Effector memory CD4-positive, alpha-beta T cell (primary cell): ENCODE results near the gene C16orf90.

ENCODE experiments used
- DNase-seq, 3 donors: peaks; one replicate each; pipeline ENCODE4 v3.0.0-alpha.2; 2020
- H3K27ac ChIP-seq: 2 replicates; pipeline ENCODE4 v1.7.0; 2013; ENCODE audit warnings: mild to moderate bottlenecking, low read length, moderate library complexity; ENCODE audit not compliant: insufficient read depth, poor library complexity, severe bottlenecking
- H3K27me3 ChIP-seq: replicated peaks from 2 replicates; pipeline ENCODE4 v1.7.0; 2013; ENCODE audit warnings: mild to moderate bottlenecking, low read length; ENCODE audit not compliant: insufficient read depth, control insufficient read depth, poor library complexity, severe bottlenecking
- H3K36me3 ChIP-seq: 2 replicates; pipeline ENCODE4 v1.7.0; 2013; ENCODE audit warnings: mild to moderate bottlenecking, low read length, moderate library complexity; ENCODE audit not compliant: control insufficient read depth, insufficient read depth
- H3K4me1 ChIP-seq: 2 replicates; pipeline ENCODE4 v1.7.0; 2013; ENCODE audit warnings: low read length, mild to moderate bottlenecking; ENCODE audit not compliant: control insufficient read depth, insufficient read depth, poor library complexity, severe bottlenecking
- H3K4me3 ChIP-seq: 2 replicates; pipeline ENCODE4 v1.7.0; 2013; ENCODE audit warnings: low read length, low read depth, mild to moderate bottlenecking; ENCODE audit not compliant: insufficient read depth, poor library complexity, severe bottlenecking
- H3K9me3 ChIP-seq: 2 replicates; pipeline ENCODE4 v1.7.0; 2013; ENCODE audit warnings: mild to moderate bottlenecking, low read length, moderate library complexity; ENCODE audit not compliant: control insufficient read depth

The C16orf90 gene

DNA sequence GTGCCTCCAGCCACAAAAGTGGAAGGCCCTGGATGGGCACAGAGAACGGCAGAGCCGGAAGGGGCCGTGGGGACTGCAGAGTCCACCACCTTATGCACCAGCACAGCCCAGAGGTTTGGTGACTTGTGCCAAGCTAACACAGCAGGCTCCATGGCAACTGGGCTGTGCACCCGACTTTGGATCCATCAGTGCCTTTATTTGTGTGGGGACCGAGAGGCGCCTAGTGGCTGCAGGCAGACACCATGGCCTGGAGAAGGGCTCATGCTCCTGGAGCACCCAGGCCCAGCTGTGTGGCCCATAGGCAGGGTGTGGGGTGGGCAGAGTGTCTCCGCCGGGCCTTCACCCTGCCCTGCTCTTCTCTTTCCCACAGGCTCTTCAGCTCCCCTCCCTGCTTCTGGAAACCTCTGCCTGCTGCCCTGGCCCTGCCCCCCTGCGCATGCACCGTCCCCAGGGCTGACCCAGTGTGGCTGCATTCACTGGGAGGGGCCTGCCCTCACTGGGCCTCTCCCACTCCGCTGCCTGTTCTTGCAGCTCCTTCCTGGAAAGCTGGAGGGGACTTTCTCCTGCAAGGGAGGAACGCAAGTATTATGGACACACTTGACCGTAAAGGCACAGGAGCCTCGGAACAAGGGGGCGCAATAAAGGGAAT is 10.1 kb downstream of the C16orf90 start:
- no peak overlapping the region for H3K27ac ChIP-seq
- no peaks in the 10 kb centered on the region for H3K27me3 ChIP-seq
- no peaks in the 10 kb centered on the region for H3K4me1 ChIP-seq
- H3K9me3 ChIP-seq: no peaks in the 10 kb centered on the region
- H3K36me3 ChIP-seq: peaks cover 57% of the 10 kb centered on the region
- H3K4me3 ChIP-seq: no peak overlapping the region
- DNase-seq: no peak

DNA sequence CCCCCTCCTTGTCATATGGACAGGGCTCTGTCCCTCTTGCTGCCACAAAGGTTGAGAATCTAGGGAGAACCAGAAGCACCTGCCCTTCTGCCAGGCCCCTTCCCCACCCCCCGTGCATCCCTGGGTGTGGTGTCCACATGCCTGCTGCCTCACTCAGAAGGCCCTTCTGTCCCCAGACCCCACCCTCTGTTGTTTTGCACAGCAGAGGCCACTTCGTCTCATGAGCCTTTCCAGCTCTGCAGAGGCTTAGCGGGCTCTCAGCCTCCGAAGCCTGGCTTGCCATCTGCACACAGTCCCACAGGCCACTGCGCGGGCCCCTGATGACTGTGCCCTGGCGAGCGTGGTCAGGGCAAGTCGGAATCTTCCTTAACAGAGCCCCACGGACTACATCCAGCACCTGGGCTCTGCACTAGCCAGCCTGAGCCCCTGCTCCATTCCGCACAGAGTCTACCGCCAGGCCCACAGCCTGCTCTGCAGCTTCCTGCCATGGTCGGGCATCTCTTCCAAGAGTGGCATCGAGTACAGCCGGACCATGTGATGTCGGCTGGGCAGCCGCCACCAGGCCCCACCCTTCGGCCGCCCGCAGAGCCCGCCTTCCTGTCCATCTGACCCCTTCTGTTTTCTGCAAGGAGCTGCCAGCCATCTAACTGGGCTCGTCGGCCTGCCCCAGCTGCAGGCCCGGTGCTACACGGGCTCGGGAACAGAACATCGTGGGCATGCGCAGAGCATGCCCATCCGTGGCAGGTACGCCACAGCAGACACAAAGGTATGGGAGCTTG is 10.8 kb downstream of the C16orf90 start:
- no peak overlapping the region for H3K4me3 ChIP-seq
- no peaks in the 10 kb centered on the region for H3K4me1 ChIP-seq
- H3K27ac ChIP-seq: no peak overlapping the region
- H3K9me3 ChIP-seq: no peaks in the 10 kb centered on the region
- no peak for DNase-seq
- peaks cover 64% of the 10 kb centered on the region for H3K36me3 ChIP-seq
- H3K27me3 ChIP-seq: no peaks in the 10 kb centered on the region

DNA sequence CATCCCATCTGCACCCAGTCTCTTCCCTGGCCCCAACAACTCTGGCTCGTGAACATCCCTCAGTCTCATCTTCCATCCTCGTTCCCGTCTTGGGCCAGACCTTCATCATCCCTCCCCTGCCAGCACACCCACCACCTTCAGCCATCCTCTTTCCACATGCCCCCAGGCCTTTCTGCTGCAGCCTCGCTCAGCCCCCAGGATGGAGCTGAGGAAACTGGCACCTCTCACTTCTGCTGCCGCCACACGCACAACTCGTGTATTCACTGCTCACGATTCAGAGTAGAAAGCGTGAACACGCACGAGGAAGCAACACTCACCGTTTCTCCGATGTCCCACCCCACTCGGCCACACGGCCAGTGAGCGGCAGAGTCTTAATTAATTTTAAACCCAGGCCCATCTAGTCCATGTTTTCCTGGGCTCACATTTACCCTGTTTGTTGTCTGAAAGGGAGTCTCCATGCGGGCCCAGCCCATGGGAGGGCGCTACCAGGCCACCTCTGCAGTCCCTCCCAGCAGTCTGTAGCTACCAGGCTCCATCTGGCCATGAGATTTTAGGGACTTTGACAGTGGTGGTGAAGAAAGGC is 12.5 kb downstream of the C16orf90 start:
- Histone ChIP-seq H3K36me3 (peaks cover 78% of the 10 kb centered on the region), H3K27me3 (no peaks in the 10 kb centered on the region), H3K4me3 (no peak overlapping the region), H3K9me3 (no peaks in the 10 kb centered on the region), H3K27ac (no peak overlapping the region), H3K4me1 (no peaks in the 10 kb centered on the region)
- no peak for DNase-seq

DNA sequence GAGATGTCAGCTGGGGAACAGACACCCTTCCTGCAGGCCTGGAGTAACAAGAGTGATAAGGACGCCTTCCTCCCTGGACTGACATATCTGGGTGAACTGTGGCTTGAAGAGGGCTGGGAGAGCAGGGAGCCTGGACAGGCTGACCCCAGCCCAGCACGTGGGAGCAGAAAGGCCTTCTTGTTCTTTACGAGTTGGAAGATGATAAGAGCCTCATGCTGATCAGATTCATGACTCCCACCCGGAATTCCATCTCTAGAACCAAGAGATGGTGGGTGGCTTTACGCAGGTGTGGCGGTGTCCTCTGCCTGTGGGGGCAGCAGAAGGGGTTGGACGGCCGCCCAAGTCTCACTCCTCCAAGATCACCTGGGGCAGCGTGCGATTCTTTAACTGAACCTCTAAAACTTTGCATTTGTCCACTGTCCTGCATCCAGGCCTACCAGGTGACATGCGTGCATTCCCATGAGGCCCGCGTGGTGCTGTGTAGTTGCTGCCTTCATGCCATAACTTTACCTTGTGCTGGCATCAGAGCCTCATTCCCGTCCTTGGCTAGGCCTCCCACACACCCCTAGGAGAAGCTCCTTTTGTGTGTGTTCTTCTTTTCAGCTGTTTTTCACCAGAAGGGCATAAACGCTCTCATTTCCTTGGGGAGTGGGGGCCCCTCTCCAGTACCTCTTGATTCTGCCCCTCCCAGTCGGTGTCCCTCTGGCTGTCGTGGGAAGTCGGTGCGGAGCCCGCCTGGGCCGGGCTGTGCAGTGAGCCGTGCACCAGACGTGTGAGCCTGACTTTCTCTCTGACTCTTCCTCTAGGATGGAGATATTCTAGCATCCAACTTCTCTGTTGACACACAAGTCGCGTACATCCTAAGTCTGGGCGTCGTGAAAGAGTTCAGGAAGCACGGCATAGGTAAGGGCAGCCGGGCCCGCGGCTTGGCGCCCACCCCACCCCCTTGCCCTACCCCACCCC is 13.3 kb downstream of the C16orf90 start:
- no peaks in the 10 kb centered on the region for H3K4me1 ChIP-seq
- no peak overlapping the region for H3K4me3 ChIP-seq
- H3K36me3 ChIP-seq: peaks cover 78% of the 10 kb centered on the region
- no peak for DNase-seq
- H3K27me3 ChIP-seq: no peaks in the 10 kb centered on the region
- H3K9me3 ChIP-seq: no peaks in the 10 kb centered on the region
- no peak overlapping the region for H3K27ac ChIP-seq

DNA sequence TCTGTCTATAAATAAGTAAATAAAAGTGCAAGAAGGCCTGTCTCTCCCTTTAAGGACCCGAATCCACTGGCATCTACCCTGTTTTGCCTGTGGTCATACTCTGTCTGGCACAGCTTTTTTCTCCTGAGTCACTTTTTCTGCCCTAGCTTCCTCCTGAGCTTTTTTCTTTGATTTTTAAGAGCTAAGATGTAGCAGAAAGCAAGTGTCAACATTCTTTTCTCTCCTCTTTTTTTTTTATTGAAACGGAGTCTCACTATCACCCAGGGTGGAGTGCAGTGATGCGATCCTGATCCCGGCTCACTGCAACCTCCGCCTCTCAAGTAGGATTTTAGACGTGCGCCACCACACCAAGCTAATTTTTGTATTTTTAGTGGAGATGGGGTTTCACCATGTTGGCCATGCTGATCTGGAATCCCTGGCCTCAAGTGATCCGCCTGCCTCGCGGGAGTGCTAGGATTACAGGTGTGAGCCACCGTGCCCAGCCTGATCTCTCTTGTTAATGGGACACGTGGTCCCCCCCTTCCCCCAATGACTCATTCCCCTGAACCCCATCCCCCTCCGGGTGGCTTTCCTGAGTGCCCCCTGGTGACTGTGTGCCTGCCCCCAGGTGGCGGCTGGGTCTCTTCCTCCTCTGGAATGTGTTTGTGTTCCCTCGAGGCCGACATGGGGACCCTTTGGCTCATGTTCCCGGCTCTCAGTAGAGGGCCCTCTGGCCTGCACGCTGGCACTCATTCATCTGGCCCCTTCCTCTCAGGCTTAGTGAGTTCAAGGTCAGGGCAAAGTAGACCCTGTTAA is 14.2 kb downstream of the C16orf90 start:
- Histone ChIP-seq H3K4me3 (no peak overlapping the region), H3K9me3 (no peaks in the 10 kb centered on the region), H3K27me3 (no peaks in the 10 kb centered on the region), H3K4me1 (no peaks in the 10 kb centered on the region), H3K36me3 (peaks cover 74% of the 10 kb centered on the region), H3K27ac (no peak overlapping the region)
- DNase-seq: no peak

DNA sequence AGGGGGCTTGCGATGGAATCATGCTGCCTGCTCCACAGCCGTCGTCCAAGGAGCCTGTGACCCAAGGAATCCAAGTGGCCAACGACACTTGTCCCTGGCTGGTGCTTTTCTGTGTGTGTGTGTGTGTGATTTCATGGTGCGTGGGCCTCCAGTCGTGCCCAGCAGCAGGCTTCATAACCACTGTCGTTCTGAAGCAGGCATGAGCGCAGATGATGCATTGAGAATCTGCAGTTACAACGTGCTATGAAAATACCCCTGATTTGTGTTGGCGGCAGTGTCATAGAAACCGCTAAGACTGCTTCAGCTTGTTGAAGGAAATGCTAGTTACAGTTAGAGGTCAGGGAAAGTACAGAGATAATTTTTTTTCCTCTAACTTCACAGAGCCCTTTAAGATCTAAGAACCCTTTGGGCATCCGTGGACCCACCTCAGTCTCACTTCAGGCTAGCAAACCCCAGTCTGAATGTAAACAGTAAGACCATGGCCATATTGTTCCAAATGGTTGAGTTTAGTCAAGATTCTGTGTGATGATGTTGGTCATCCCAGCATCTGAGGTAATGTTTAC is 15.6 kb downstream of the C16orf90 start:
- no peak for DNase-seq
- Histone ChIP-seq H3K36me3 (peaks cover 61% of the 10 kb centered on the region), H3K27me3 (no peaks in the 10 kb centered on the region), H3K27ac (no peak overlapping the region), H3K9me3 (no peaks in the 10 kb centered on the region), H3K4me3 (no peak overlapping the region), H3K4me1 (no peaks in the 10 kb centered on the region)

DNA sequence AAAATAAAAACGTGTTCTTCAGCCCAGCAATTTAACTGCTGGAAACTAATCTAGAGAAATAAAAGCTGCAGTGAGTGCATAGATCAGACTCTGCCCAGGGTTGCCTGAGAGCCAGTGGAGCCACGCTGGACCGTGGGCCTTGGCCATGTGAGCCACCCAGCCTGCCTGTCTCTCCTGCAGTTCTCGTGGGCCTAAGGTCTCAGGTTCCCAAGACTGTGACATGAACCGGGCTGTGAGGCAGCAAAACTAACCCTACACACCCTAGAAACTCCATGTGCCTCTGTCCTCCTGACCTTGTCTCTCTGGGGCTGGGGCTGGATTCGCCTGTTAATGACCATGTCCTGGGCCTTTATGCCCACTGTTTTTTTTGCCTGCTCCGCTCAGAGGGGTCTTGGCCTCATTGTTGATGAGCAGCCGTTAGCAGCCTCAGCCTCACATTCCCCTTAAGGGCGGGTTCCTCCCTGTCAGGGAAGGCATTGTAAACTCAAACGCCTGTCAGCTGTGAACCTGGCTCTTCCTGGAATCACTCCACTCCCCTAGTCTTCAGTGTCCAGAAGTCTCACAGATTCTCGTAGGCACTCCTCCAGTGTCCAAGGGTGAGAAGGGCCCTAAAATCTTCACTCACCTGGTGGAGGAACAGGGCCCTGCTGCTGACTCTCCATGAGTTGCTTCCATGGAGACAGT is 16.9 kb downstream of the C16orf90 start:
- Histone ChIP-seq H3K27me3 (no peaks in the 10 kb centered on the region), H3K4me3 (no peak overlapping the region), H3K36me3 (peaks cover 48% of the 10 kb centered on the region), H3K9me3 (no peaks in the 10 kb centered on the region), H3K27ac (no peak overlapping the region), H3K4me1 (no peaks in the 10 kb centered on the region)
- no peak for DNase-seq

DNA sequence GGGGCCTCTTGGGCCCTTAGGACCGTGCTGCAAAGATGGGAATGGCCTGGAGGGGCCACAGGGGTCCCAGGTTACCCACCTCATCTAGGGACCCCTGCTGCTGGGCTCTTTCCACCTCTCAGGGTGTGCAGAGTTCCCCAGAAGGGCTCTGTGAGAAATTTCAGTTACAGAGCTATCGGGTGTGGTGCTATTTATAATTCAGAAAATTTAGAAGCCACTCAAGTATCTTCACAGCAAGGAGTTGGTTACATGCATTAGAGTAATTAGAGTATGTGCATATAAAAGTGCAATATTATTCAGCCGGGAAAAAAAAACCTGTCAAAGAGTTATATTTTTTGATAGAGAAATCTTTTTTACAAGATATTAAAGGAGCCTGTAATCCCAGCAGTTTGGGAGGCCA is 18.9 kb downstream of the C16orf90 start:
- Histone ChIP-seq H3K9me3 (no peaks in the 10 kb centered on the region), H3K36me3 (peaks cover 28% of the 10 kb centered on the region), H3K4me1 (no peaks in the 10 kb centered on the region), H3K27ac (no peak overlapping the region), H3K27me3 (no peaks in the 10 kb centered on the region), H3K4me3 (no peak overlapping the region)
- no peak for DNase-seq
